ENCODE measurements around the gene NRBP1. TPM values are rescaled to one million over a fixed set of nuclear protein-coding genes. Genes with fewer than 3 reads are reported as not detected.

NRBP1 gene
- total and polyA plus RNA-seq, 9 of the 15 experiments (the other 6 are each of a cell fraction or from before 2014, with no cell fraction given): 2.9 to 84.5 (median 36.9) TPM

- TF ChIP-seq ZNF512 (tag; IDR thresholded peaks at IDR 0.05) (no peak), MGA (IDR thresholded peaks at IDR 0.05) (no peak), COPS2 (conservative IDR thresholded peaks at IDR 0.05) (no peak), ZKSCAN8 (CRISPR knock-in tag; IDR thresholded peaks at IDR 0.05) (no peak), NR0B1 (IDR thresholded peaks at IDR 0.05; ENCODE audit: partially characterized antibody) (no peak), HNRNPL (IDR thresholded peaks at IDR 0.05; ENCODE audit: low read depth, low read length) (no peak), MAX (CRISPR knock-in tag; IDR thresholded peaks at IDR 0.05) (no peak), RB1 (IDR thresholded peaks at IDR 0.05; ENCODE audit: low read depth) (no peak), IFI16 (CRISPR knock-in tag; IDR thresholded peaks at IDR 0.05) (no peak), HEY1 (CRISPR knock-in tag; IDR thresholded peaks at IDR 0.05; ENCODE audit: borderline replicate concordance) (no peak), IRF2 (CRISPR knock-in tag; IDR thresholded peaks at IDR 0.05) (no peak), MXI1 (IDR thresholded peaks at IDR 0.05; ENCODE audit: low read depth, low read length) (no peak), ARID1B (IDR thresholded peaks at IDR 0.05) (peak; percentile 53)
Measured at GRCh38 chr2:27379836-27380625, 48.4 kb upstream of the NRBP1 start (continued).

Data from K562 (cell line).